DMS114 treated with DMSO at 0.1 percent for 48 hours (cell line): ENCODE measurements around the gene VIP.

Source experiments
- DNase-seq: peaks from one replicate; lab custom pipeline; 2025; ENCODE audit not compliant: unreplicated experiment; lab: John Stamatoyannopoulos, UW

The VIP gene

GRCh38 chr6:152776833-152777232 is 26.2 kb downstream of the VIP start:
- DNase-seq = no peak

DNA sequence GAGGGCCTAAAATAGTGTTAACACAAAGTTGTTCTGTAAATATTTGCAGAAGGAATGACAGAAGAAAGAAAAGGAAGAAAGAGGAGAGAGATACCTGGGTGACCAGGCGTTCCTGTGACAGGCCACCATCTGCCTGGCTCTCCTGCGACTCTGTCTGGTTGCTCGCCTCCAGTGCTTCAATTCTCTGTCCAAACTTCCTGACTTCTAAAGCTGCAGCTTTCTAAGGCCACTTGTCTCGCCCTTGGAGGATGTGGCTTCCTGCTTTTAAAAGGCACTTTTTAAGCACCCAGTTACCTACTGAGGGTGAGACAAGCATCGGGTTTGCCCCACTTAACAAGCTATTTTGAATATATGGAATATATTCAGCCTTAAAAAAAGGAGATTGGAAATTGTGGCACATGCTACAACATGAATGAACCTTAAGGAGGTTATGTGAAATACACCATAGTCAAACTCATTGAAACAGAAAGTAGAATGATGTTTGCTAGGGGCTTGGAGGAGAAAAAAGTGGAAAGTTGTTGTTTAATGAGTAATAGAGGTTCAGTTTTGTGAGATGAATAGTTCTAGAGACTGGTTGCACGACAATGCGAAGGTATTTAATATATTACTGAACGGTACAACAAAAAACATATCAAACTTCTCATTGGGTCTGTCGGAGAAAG is 32.8 kb downstream of the VIP start:
- DNase-seq = no peak

DNA sequence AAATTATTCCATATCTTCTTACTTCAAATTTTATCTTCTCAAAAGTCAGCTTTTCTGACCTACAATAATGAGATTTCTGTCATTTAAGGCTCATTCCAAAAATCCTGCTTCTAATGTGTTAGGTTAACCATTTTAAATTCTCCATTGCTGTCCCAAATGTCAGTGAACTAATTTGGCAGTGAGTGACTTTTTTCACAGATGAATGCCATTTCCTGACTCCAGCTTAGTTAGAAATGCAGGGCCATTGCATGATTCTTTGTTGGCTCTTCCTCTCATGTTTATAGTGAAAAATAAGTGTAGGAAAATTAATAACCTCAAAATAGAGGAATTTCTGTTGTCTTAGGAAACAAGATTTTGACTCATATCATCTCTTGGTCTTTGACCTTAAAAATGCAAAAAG is 44.1 kb downstream of the VIP start:
- no peak for DNase-seq

DNA sequence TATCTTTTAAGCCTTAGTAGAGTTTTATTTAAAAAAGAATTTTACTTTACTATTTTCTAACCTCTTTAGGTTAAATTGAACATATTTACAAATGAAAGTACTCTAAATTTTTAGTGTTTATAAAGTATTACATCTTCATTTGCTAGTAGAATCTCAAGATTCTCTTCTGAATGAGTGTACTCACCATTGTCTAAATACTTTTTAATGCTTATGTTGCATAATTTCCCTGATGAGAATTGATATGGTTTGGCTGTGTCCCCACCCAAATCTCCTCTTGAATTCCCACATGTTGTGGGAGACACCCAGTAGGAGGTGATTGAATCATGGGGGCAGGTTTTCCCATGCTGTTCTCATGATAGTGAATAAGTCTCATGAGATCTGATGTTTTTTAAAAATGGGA is 53.6 kb downstream of the VIP start:
- no peak for DNase-seq
